NCI-H2107 (cell line): ENCODE measurements around the gene MBNL3.

Experiments used
- DNase-seq: peaks from one replicate; lab custom pipeline; 2025; lab: John Stamatoyannopoulos, UW

Gene MBNL3, protein sequence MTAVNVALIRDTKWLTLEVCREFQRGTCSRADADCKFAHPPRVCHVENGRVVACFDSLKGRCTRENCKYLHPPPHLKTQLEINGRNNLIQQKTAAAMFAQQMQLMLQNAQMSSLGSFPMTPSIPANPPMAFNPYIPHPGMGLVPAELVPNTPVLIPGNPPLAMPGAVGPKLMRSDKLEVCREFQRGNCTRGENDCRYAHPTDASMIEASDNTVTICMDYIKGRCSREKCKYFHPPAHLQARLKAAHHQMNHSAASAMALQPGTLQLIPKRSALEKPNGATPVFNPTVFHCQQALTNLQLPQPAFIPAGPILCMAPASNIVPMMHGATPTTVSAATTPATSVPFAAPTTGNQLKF

GRCh38 chrX:132488819-132489577, at the start of gene MBNL3:
MBNL3 (minus strand) TSS chrX:132489038; CDS start chrX:132439611, 49,427 bp downstream.
- peak; percentile 39 for DNase-seq

DNA sequence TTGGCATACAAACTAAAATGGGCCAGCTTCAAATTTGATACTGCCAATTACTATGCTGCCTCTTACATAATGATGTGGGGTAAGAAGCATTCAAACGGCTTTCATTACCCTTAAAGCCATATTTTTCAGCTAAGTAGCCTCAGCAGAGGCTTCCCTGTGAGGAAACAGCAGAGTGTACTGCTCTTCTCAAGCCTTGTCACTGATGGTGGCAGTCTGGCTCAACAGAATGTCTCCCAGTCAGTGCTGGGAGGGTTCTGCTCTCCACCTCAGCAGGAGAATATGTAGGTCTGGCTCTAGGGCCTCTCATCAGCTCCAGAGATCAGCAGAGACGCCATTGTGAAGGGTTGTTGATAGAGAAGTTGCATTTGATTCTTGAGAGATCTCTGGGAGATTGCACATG, 44.6 kb upstream of the MBNL3 start:
- no peak for DNase-seq

DNA sequence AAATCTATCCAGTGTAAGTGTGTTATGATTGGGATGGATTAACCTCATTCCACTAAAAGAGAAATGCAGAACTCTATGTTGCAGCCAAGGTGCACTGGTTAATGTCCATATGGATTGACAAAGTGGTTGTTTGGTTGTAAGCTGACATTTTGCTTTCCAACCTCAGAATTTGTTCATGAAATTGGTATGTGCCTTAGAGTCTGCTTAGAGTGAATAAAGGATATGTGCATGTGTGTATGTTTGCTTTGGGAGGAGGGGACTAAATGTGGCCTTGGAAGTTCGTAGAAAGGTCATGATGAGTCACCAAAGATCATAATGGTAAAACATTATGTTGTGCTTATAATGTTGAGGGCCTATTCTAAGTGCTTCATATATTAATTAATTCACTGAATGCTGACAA, 44.1 kb upstream of the MBNL3 start:
- no peak for DNase-seq

DNA sequence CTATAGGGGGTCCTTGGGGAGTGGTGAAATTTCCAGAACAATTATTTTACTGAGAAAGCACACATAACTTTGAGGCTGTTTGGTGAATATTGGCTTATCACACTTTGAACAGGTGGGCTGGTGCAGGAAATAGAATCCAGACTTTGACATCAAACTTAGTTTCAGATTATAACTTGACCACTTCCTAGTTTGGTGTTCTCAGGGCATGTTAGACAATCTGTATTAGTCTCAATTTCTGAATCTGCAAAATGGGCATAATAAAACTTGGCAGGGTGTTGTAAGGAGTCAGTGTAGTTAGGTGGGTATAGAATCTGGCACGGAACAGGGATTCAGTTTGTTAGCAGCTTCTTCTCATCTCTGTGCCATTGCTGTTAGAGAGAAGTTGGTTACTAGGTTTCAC, 43.3 kb upstream of the MBNL3 start:
- no peak for DNase-seq

DNA sequence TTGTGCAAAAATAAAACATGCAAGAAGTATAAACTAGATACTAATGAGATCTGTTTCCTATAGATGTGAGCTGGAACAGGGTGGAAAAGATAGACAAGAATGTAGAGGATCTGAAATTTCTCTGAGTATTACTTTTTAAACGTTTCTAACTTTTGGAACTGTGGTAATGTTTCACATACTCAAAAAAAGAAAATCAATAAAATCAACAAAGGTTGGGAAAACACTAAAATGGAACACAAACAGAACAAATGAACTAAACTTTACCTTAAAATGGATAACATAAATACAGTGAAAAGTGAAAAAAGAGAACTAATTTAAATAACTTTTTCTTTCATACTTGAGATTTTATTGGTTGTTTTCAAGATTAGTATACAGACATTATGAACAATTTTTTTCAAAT, 32.0 kb upstream of the MBNL3 start:
- no peak for DNase-seq

GRCh38 chrX:132520213-132520612, 31.4 kb upstream of the MBNL3 start:
- DNase-seq = no peak

DNA sequence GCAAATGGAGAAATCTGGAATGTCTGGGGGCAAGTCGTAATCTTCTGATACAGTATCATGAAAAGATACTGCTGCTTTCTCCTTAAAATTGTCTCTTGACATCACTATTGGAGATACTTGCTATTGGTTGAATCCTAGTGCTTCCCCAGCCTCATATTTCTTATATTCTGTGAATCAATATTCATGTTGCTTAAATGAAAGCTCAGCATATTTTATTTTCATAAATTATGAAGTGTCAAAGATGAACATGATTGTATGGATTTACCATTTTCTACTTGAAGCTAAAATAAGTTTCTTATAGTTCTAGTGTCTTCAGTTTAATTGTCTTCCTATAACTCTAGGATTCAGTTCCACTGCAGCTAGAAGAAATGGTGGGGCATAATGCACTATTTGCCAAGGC, 29.6 kb upstream of the MBNL3 start:
- DNase-seq = no peak

DNA sequence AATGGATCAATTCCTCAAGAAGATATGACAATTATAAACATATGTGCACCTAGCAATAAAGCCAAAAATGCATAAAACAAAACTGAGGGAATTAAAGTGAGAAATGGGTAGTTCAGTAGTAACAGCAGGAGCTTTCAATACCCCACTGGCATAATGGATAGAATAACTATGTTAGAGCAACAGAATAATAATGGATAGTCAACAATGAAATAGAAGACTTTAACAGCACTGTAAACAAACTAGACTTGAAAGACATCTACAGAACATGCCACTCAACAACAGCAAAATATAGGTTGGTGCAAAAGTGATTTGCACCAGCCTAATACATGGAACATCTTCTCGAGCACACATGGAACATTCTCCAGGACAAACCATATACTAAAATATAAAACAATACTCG, 20.0 kb upstream of the MBNL3 start:
- no peak for DNase-seq

- DNase-seq = no peak
Measured at GRCh38 chrX:132505116-132505515, 16.3 kb upstream of the MBNL3 start.

DNA sequence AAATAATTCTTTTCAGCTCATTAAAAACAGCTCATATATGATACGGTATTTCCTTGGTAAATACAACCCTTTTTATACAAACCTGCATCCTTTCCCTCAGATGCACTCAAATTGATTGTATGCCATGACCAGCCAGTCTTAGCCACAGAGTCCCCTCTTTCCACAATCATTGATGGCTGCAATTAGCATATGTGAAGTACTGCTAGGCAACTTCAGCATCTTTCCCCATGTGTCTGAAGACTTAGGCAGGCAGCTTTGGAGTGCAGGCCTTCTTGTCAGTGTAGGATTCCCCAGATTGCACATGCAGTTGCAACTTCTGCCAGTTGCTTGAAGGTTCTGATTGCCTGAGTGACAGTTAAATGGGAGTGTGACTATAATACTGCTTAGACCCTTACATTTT, 15.6 kb upstream of the MBNL3 start:
- DNase-seq = no peak

DNA sequence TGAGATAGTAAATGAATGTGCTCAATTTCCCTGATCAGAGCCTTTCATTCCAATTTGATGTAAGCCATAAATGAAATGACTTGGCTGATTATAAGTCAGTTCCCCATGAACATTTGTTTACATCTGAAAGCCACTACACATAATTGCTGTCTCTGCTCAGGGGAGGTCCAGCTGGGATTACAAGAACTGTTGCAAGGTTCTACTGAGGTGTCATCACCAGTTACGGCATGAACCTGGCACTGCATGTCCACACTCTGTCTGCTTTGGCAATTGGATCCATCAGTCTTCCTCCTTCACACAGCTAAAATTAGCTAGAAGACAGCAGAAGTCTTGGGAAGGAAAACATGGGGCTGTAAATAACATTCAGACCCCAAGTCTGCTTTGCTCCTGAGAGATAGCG, 12.8 kb upstream of the MBNL3 start:
- DNase-seq = no peak

GRCh38 chrX:132497432-132497831, 8.6 kb upstream of the MBNL3 start:
- no peak for DNase-seq

GRCh38 chrX:132493095-132493494, 4.3 kb upstream of the MBNL3 start:
- no peak for DNase-seq

DNA sequence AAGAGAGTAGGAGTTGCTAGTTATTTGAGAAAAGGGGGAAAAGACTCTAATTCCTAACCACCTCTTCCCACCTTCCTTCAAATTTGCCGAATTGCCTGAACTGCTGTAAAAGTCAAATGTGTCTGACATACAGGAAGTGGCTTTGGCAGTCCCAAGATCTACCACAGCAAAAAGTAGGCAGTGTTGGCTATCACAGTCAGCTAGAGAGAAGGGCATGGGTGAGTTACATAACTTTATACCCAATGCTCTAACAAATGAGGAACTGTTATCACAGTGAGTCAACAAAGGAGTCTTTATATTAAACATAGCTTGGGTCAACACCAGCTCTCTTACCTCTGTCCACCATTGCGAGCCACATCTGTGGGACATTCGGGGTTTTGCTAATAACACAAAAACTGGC, 2.4 kb upstream of the MBNL3 start:
- peak; percentile 15 for DNase-seq

- peak; percentile 81 for DNase-seq
Measured at GRCh38 chrX:132489578-132490419, 961 bp upstream of the MBNL3 start.

GRCh38 chrX:132488180-132488705, 595 bp downstream of the MBNL3 start:
- DNase-seq = no peak

DNA sequence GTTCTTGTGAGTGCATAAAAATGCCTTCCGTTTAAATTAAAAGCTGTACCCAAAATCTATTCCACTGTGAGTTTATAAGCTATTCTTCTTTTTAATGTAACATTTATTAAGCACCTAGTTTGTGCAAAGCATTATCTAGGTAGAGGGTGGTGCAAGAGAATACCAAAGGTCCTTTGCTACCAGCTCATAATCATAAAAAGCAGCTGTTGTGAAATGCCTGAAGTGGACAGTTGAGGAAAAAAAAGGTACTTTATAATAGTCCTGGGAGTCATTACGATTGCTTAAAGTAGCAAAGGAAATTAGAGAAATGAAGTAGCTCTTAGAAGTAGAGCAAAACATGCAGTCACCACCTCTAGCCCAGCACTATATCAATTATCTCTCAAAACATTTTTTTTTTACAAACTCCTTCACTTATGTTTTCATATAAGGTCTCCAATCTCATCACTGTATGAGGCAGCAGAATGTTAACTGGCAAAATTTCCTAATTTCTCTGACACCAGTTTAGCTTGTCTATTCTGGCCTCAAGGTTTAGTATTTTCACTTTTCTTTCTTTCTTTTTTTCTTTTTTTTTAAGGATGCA, 2.1 kb downstream of the MBNL3 start:
- DNase-seq = no peak

GRCh38 chrX:132483951-132484350, 4.9 kb downstream of the MBNL3 start:
- DNase-seq = no peak

DNA sequence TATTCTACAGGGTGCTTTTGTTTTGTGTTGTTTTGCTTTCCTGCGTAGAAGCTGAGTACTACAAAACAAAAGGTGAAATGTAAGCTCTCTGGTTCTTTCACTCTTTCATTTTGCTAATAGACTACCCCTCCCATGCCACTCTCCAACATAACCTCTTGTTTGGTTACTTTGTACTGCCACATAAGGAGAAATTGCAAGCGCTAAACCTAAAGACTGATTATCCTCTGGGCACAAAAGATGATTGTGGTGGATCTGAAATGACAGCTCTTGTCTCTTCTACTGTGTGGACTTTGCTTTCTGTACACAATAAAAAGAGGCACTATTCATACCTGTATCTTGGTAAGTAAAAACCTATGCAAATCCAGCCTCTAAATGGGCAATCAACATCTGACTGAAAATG, 5.3 kb downstream of the MBNL3 start:
- no peak for DNase-seq

GRCh38 chrX:132482632-132483031, 6.2 kb downstream of the MBNL3 start:
- DNase-seq = no peak

DNA sequence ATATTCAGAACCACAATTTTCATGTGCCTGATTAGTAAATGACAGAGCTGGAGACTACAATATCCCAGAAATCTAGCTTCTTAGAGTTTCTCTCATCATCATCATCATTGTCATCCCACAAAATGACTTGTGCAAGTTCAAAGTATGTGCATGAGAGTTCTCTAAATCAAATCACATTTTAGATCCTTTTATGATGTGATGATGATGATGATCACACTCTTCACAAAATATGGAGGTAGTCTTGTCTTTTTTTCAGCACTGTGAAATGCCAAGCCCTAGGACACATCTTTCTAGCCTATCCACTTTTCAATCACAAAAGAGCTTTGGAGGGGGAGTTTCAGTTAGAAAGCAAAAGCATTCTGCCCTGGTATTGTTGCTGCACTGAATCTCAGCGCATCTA, 7.4 kb downstream of the MBNL3 start:
- no peak for DNase-seq

DNA sequence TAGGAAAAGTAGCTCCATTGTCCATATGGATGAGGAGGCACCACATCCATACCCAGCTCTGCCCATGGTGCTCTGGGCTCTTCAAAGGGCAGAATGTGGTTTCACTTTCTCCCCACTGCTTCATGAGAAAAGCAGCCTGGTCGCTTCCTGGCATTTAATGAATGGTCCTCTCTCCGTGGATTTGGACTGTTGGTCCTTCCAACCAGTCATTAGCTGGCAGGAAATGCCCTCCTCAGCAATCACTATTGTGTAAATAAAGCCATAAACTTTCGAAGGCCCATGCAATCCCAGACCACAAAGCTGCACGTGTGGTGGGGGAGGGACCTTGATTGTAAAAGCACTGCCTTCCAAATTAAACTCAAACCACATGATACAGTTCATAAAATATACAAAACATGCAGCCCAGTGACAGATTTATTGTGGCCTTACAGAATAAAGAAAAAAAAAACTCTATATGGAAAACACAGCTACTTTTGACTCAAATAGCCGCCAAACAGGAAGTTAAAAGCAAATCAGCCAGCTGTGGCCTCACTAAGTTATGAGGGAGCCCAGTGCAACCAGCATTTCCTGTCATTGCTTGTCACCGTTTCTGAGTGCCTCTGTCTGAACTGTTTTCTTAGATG, 8.1 kb downstream of the MBNL3 start:
- DNase-seq = peak; percentile 34
